T-helper 2 cell treated with Interferon-gamma antibody and Interleukin-4, amounts not matched to agents 5 μg/mL and 100 μg/mL, for 36 hours (primary cell): ENCODE measurements around the gene PRDM4.

Experiments
- DNase-seq: peaks from one replicate; pipeline ENCODE4 v3.0.0; 2021; ENCODE audit warnings: low spot score
- H3K27ac Mint-ChIP-seq: one replicate; pipeline ENCODE4 v1.8.0; 2021; ENCODE audit warnings: mild to moderate bottlenecking, mixed read lengths
- H3K27me3 Mint-ChIP-seq: one replicate; pipeline ENCODE4 v1.8.0; 2021; ENCODE audit warnings: low read depth, mixed read lengths
- H3K36me3 Mint-ChIP-seq: one replicate; pipeline ENCODE4 v1.8.0; 2021; ENCODE audit warnings: low read depth, mixed read lengths
- H3K4me1 Mint-ChIP-seq: one replicate; pipeline ENCODE4 v1.8.0; 2021; ENCODE audit warnings: low read depth, mixed read lengths
- H3K4me3 Mint-ChIP-seq: one replicate; pipeline ENCODE4 v1.8.0; 2022; ENCODE audit warnings: mild to moderate bottlenecking, moderate library complexity, mixed read lengths
- H3K9me3 Mint-ChIP-seq: one replicate; pipeline ENCODE4 v1.8.0; 2021; ENCODE audit warnings: mixed read lengths

The PRDM4 gene

GRCh38 chr12:107782067-107782466, 21.1 kb upstream of the PRDM4 start:
- peaks cover 12% of the 10 kb centered on the region for H3K4me1 Mint-ChIP-seq
- H3K27ac Mint-ChIP-seq = no peak overlapping the region
- no peak overlapping the region for H3K4me3 Mint-ChIP-seq
- no peaks in the 10 kb centered on the region for H3K36me3 Mint-ChIP-seq
- H3K27me3 Mint-ChIP-seq = peaks cover 36% of the 10 kb centered on the region
- DNase-seq = no peak
- no peaks in the 10 kb centered on the region for H3K9me3 Mint-ChIP-seq

- H3K4me1 Mint-ChIP-seq = peaks cover 14% of the 10 kb centered on the region
- no peaks in the 10 kb centered on the region for H3K36me3 Mint-ChIP-seq
- no peak overlapping the region for H3K27ac Mint-ChIP-seq
- H3K9me3 Mint-ChIP-seq = no peaks in the 10 kb centered on the region
- peaks cover 50% of the 10 kb centered on the region for H3K27me3 Mint-ChIP-seq
- no peak overlapping the region for H3K4me3 Mint-ChIP-seq
- no peak for DNase-seq
Measured at GRCh38 chr12:107780298-107780697, 19.4 kb upstream of the PRDM4 start.

- H3K27me3 Mint-ChIP-seq = peaks cover 59% of the 10 kb centered on the region
- no peak overlapping the region for H3K27ac Mint-ChIP-seq
- H3K9me3 Mint-ChIP-seq = no peaks in the 10 kb centered on the region
- no peak for DNase-seq
- no peak overlapping the region for H3K4me3 Mint-ChIP-seq
- peaks cover 21% of the 10 kb centered on the region for H3K4me1 Mint-ChIP-seq
- no peaks in the 10 kb centered on the region for H3K36me3 Mint-ChIP-seq
Measured at GRCh38 chr12:107779077-107779831, 18.3 kb upstream of the PRDM4 start.

GRCh38 chr12:107778383-107779025, 17.6 kb upstream of the PRDM4 start:
- peaks cover 66% of the 10 kb centered on the region for H3K27me3 Mint-ChIP-seq
- no peak for DNase-seq
- no peak overlapping the region for H3K27ac Mint-ChIP-seq
- no peaks in the 10 kb centered on the region for H3K36me3 Mint-ChIP-seq
- H3K9me3 Mint-ChIP-seq = no peaks in the 10 kb centered on the region
- H3K4me1 Mint-ChIP-seq = peaks cover 24% of the 10 kb centered on the region
- no peak overlapping the region for H3K4me3 Mint-ChIP-seq

- Mint-ChIP-seq H3K9me3 (no peaks in the 10 kb centered on the region), H3K4me1 (peaks cover 26% of the 10 kb centered on the region), H3K36me3 (no peaks in the 10 kb centered on the region), H3K27me3 (peaks cover 80% of the 10 kb centered on the region), H3K4me3 (no peak overlapping the region), H3K27ac (no peak overlapping the region)
- no peak for DNase-seq
Measured at GRCh38 chr12:107776171-107776570, 15.2 kb upstream of the PRDM4 start.

- H3K4me3 Mint-ChIP-seq = peak overlapping the region; percentile 62
Measured at GRCh38 chr12:107775093-107775721, 14.3 kb upstream of the PRDM4 start.

GRCh38 chr12:107774349-107775029, 13.6 kb upstream of the PRDM4 start, which contains the start of gene ASCL4:
ASCL4 (plus strand) TSS chr12:107774704; CDS start chr12:107775219, 515 bp downstream.
- no peaks in the 10 kb centered on the region for H3K36me3 Mint-ChIP-seq
- peak within 1 kb of the TSS; percentile 62 for H3K4me3 Mint-ChIP-seq
- no peak for DNase-seq
- peaks cover 76% of the 10 kb centered on the region for H3K27me3 Mint-ChIP-seq
- H3K9me3 Mint-ChIP-seq = no peaks in the 10 kb centered on the region
- H3K4me1 Mint-ChIP-seq = peaks cover 24% of the 10 kb centered on the region
- H3K27ac Mint-ChIP-seq = no peak within 1 kb of the TSS

More at GRCh38 chr12:107775093-107775721, 14.3 kb upstream of the PRDM4 start:
- peaks cover 26% of the 10 kb centered on the region for H3K4me1 Mint-ChIP-seq
- H3K36me3 Mint-ChIP-seq = no peaks in the 10 kb centered on the region
- H3K9me3 Mint-ChIP-seq = no peaks in the 10 kb centered on the region
- no peak for DNase-seq
- H3K27me3 Mint-ChIP-seq = peaks cover 82% of the 10 kb centered on the region
- H3K27ac Mint-ChIP-seq = no peak overlapping the region

GRCh38 chr12:107767466-107767865, 6.5 kb upstream of the PRDM4 start:
- Mint-ChIP-seq H3K4me3 (no peak overlapping the region), H3K27ac (no peak overlapping the region), H3K9me3 (peaks cover 4% of the 10 kb centered on the region), H3K36me3 (no peaks in the 10 kb centered on the region), H3K4me1 (no peaks in the 10 kb centered on the region), H3K27me3 (peaks cover 34% of the 10 kb centered on the region)
- DNase-seq = no peak

GRCh38 chr12:107765316-107765715, 4.4 kb upstream of the PRDM4 start:
- DNase-seq = no peak
- no peak overlapping the region for H3K27ac Mint-ChIP-seq
- peaks cover 7% of the 10 kb centered on the region for H3K4me1 Mint-ChIP-seq
- no peak overlapping the region for H3K4me3 Mint-ChIP-seq
- H3K9me3 Mint-ChIP-seq = peaks cover 6% of the 10 kb centered on the region
- H3K27me3 Mint-ChIP-seq = peaks cover 22% of the 10 kb centered on the region
- H3K36me3 Mint-ChIP-seq = no peaks in the 10 kb centered on the region

GRCh38 chr12:107764626-107765025, 3.7 kb upstream of the PRDM4 start:
- H3K9me3 Mint-ChIP-seq = peaks cover 6% of the 10 kb centered on the region
- no peak for DNase-seq
- H3K27me3 Mint-ChIP-seq = peaks cover 20% of the 10 kb centered on the region
- H3K4me3 Mint-ChIP-seq = no peak overlapping the region
- H3K36me3 Mint-ChIP-seq = peaks cover 3% of the 10 kb centered on the region
- peaks cover 13% of the 10 kb centered on the region for H3K4me1 Mint-ChIP-seq
- H3K27ac Mint-ChIP-seq = no peak overlapping the region

GRCh38 chr12:107762874-107763273, 1.9 kb upstream of the PRDM4 start:
- no peak for DNase-seq
- peaks cover 6% of the 10 kb centered on the region for H3K9me3 Mint-ChIP-seq
- peaks cover 11% of the 10 kb centered on the region for H3K36me3 Mint-ChIP-seq
- peaks cover 26% of the 10 kb centered on the region for H3K4me1 Mint-ChIP-seq
- no peak overlapping the region for H3K27ac Mint-ChIP-seq
- peaks cover 20% of the 10 kb centered on the region for H3K27me3 Mint-ChIP-seq
- no peak overlapping the region for H3K4me3 Mint-ChIP-seq

GRCh38 chr12:107761502-107761904, 566 bp upstream of the PRDM4 start:
- peaks cover 6% of the 10 kb centered on the region for H3K9me3 Mint-ChIP-seq
- DNase-seq = no peak
- peak overlapping the region; percentile 85 for H3K4me3 Mint-ChIP-seq
- H3K36me3 Mint-ChIP-seq = peaks cover 20% of the 10 kb centered on the region
- peak overlapping the region; percentile 88 for H3K27ac Mint-ChIP-seq
- peaks cover 29% of the 10 kb centered on the region for H3K4me1 Mint-ChIP-seq
- H3K27me3 Mint-ChIP-seq = peaks cover 10% of the 10 kb centered on the region

GRCh38 chr12:107760207-107760808, 629 bp downstream of the PRDM4 start:
- peaks cover 29% of the 10 kb centered on the region for H3K4me1 Mint-ChIP-seq
- peaks cover 23% of the 10 kb centered on the region for H3K36me3 Mint-ChIP-seq
- H3K4me3 Mint-ChIP-seq = peak overlapping the region; percentile 91
- H3K27me3 Mint-ChIP-seq = peaks cover 3% of the 10 kb centered on the region
- peaks cover 6% of the 10 kb centered on the region for H3K9me3 Mint-ChIP-seq
- DNase-seq = peak; percentile 31
- H3K27ac Mint-ChIP-seq = peak overlapping the region; percentile 88
